IPS DF 6.9 (cell line): ENCODE data around the gene VPS13D.

Experiments used
- DNase-seq: peaks from one replicate; pipeline ENCODE4 v3.0.0-alpha.2; 2013; ENCODE audit warnings: low read depth, low spot score
- H3K27ac ChIP-seq: one replicate; pipeline ENCODE4 v1.5.1; 2013; ENCODE audit warnings: low read length, control low read depth
- H3K27me3 ChIP-seq: 2 replicates; pipeline ENCODE4 v1.6.1; 2013; ENCODE audit warnings: mild to moderate bottlenecking, low read length; ENCODE audit not compliant: control insufficient read depth, insufficient read depth
- H3K36me3 ChIP-seq: 2 replicates; pipeline ENCODE4 v1.6.1; 2013; ENCODE audit warnings: low read length; ENCODE audit not compliant: control insufficient read depth, insufficient read depth
- H3K4me1 ChIP-seq: 2 replicates; pipeline ENCODE4 v1.6.1; 2013; ENCODE audit warnings: low read length; ENCODE audit not compliant: control insufficient read depth, insufficient read depth
- H3K4me3 ChIP-seq: 2 replicates; pipeline ENCODE4 v1.5.1; 2013; ENCODE audit warnings: mild to moderate bottlenecking, low read length
- H3K9me3 ChIP-seq: 2 replicates; pipeline ENCODE4 v1.6.1; 2013; ENCODE audit warnings: low read length, inconsistent platforms; ENCODE audit not compliant: control insufficient read depth, insufficient read depth
- WGBS: extraction: QIAGEN DNeasy Blood & Tissue Kit; methylation state at CpG from one replicate; pipeline ENCODE4 v1.1.7; 2013; ENCODE audit warnings: mixed read lengths, missing lambda C conversion rate; ENCODE audit not compliant: insufficient read length, insufficient coverage; 5-methylcytosine and 5-hydroxymethylcytosine counted together

The VPS13D gene

DNA sequence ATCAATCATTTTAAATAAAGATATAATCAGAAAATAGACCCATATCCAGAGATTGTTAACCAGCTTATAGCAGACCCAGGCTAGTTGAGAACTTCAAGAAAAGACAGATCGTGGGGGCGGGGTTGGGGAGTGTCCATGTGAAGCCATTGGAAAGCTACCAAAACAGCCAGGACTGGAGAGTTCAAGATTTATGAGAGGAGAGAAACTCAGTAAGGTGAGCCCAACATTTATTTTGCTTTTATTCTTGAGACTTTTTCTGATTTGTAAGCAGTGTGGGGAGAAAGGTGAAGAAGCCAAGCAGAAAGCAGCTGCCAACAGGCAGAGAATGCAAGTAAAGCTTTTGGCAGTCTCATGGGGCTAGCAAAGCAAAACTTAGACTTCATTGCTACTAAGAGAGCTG is 179.9 kb downstream of the VPS13D start:
- WGBS = no CpG with 5 or more reads among the region's 2 CpGs
- H3K27ac ChIP-seq = no peak overlapping the region
- no peaks in the 10 kb centered on the region for H3K27me3 ChIP-seq
- no peak for DNase-seq
- H3K4me3 ChIP-seq = no peak overlapping the region
- 0 out of 2 replicates have a peak, but pooled peaks cover 1% of the 10 kb centered on the region for H3K4me1 ChIP-seq
- no peaks in the 10 kb centered on the region; the same call in 1 of the 2 replicates for H3K36me3 ChIP-seq
- no peaks in the 10 kb centered on the region for H3K9me3 ChIP-seq

DNA sequence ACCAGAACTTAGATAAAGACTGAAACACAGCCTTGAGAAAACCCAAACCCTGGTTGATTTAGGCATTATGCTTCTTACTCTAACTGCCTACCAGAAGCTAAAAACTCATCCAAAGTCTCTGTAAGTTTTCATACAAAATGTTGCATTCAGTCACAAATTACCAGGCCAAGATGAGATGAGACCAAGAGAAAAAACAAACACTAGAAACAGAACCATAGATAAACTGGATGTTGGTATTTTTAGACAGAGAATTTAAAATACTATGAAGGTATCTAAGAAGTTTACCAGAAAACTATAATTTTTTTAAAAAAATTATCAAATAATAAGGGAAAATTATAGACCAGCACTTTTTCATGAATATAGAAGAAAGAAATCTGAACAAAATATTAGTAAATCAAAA is 180.5 kb downstream of the VPS13D start:
- Histone ChIP-seq H3K9me3 (no peaks in the 10 kb centered on the region), H3K4me1 (0 out of 2 replicates have a peak, but pooled peaks cover 1% of the 10 kb centered on the region), H3K27me3 (no peaks in the 10 kb centered on the region), H3K4me3 (no peak overlapping the region), H3K27ac (no peak overlapping the region), H3K36me3 (no peaks in the 10 kb centered on the region; the same call in 1 of the 2 replicates)
- no peak for DNase-seq

DNA sequence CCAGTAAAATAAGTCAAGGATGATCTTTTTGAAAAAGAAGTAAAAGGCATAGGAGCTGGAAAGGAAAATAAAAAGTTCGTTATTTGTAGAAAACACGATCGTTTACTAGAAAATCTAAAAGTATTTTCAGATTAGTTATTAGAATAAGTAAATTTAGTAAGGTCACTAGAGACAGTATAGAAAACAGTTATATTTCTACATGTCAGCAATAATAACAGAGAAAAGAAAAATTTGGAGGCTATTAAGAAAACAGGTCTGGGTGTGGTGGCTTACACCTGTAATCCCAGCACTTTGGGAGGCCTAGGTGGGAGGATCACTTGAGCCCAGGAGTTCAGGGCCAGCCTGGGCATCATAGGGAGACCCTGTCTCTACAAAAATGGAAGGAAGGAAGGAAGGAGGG is 181.3 kb downstream of the VPS13D start:
- Histone ChIP-seq H3K27me3 (no peaks in the 10 kb centered on the region), H3K4me3 (no peak overlapping the region), H3K9me3 (no peaks in the 10 kb centered on the region), H3K4me1 (0 out of 2 replicates have a peak, but pooled peaks cover 1% of the 10 kb centered on the region), H3K36me3 (no peaks in the 10 kb centered on the region; the same call in 1 of the 2 replicates), H3K27ac (no peak overlapping the region)
- DNase-seq = no peak
- no CpG with 5 or more reads among the region's 3 CpGs for WGBS

DNA sequence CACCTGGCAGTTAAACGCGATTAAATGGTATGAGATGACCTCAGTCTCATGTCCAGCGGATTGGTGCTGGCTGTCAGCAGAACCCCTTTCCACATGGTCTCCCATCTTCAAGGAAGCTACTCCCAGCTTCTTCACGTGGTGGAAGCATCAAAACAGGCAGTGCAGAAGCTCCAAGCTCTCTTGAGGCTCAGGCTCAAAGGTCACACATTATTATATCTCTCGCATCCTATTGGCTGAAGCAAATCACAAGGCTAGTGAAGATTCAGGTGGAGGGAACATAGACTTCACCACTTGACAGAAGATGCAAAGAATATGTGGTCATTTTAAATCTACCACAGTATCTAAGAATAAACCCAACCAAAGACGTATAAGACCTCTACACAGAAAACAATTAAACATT is 181.9 kb downstream of the VPS13D start:
- H3K36me3 ChIP-seq = peaks cover under 1% of the 10 kb centered on the region; the same call in 1 of the 2 replicates
- no peak overlapping the region for H3K27ac ChIP-seq
- no peak overlapping the region for H3K4me3 ChIP-seq
- WGBS = no CpG with 5 or more reads among the region's 6 CpGs
- H3K9me3 ChIP-seq = no peaks in the 10 kb centered on the region
- 0 out of 2 replicates have a peak, but pooled peaks cover 1% of the 10 kb centered on the region for H3K4me1 ChIP-seq
- H3K27me3 ChIP-seq = no peaks in the 10 kb centered on the region
- DNase-seq = no peak

DNA sequence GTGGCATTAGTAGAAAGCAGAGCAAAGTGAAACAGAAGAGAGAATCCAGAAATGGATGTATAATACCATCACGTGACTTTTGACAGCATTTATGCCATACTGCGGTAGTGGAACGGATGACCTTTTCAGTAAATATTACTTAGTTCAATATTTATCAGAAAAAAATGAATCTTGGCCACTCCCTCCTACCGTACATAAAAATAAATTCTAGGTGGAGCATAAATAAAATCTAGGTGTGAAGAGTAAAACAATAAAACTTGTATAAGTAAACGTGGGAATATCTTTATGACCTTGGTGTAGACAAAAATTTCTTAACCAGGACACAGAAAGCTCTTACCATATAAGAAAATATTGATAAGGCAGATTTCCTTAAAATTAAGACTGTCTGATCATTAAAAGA is 182.6 kb downstream of the VPS13D start:
- Histone ChIP-seq H3K4me1 (0 out of 2 replicates have a peak, but pooled peaks cover 1% of the 10 kb centered on the region), H3K9me3 (no peaks in the 10 kb centered on the region), H3K36me3 (peaks cover 5% of the 10 kb centered on the region; the same call in 1 of the 2 replicates), H3K4me3 (no peak overlapping the region), H3K27ac (no peak overlapping the region), H3K27me3 (no peaks in the 10 kb centered on the region)
- WGBS = no CpG with 5 or more reads among the region's 5 CpGs
- no peak for DNase-seq

DNA sequence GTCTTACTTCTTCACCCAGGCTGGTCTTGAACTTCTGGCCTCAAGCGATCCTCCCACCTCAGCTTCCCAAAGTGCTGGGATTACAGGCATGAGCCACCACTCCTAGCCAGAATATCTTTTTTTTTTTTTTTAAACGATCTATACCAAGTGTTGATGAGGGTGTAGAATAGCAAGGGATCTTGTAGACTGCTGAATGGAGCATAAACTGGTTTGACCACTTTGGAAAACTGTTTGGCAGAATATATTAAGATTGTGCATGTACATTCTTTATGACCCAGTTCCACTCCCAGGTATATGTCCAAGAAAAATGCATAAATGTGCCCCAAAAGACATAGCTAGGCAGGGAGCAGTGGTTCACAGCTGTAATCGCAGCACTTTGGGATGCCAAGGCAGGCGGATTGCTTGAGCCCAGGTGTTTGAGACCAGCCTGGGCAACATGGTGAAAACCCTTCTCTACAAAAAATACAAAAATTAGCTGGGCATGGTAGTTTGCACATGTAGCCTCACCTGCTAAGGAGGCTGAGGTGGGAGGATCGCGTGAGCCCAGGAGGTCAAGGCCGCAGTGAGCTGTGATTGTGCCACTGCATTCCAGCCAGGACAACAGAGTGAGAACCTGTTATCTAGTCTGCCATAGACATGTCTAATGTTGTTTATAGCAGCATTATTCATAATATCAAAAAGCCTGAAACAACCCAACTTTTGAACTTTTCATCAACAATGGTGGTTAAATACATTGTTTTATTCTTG is 184.0 kb downstream of the VPS13D start:
- no CpG with 5 or more reads among the region's 7 CpGs for WGBS
- peaks cover 5% of the 10 kb centered on the region; the same call in 1 of the 2 replicates for H3K36me3 ChIP-seq

DNA sequence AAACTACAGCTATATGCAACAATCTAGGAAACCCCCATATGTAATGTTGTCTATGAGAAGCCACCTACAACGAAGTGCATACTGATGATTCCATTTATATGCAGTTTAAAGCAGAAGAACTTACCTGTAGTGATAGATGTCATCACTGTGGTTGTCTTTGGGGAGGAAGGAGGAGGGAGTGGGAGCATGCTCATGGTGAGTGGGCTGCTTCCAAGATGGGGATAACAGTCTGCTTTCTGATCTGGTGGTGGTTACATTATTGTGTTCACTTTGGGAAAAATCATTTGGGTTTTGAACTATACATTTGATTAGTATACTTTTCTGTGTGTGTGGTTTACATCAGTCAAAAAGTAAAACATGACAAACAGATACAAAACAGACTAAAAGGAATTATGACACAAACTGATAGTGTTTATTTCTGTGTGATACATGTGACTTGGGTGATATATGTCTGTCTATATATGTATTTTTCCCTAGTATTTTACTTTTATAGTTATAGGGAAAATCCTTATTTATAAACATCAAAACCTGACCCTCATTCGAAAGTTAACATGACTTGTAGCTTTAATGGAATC is 184.7 kb downstream of the VPS13D start:
- Histone ChIP-seq H3K36me3 (peaks cover 5% of the 10 kb centered on the region; the same call in 1 of the 2 replicates), H3K9me3 (no peaks in the 10 kb centered on the region), H3K4me1 (0 out of 2 replicates have a peak, but pooled peaks cover 1% of the 10 kb centered on the region), H3K27me3 (no peaks in the 10 kb centered on the region), H3K4me3 (no peak overlapping the region), H3K27ac (no peak overlapping the region)
- no CpG with 5 or more reads among the region's 2 CpGs for WGBS
- no peak for DNase-seq

More for the DNA sequence above, 184.0 kb downstream of the VPS13D start:
- Histone ChIP-seq H3K4me3 (no peak overlapping the region), H3K27me3 (no peaks in the 10 kb centered on the region), H3K9me3 (no peaks in the 10 kb centered on the region), H3K27ac (no peak overlapping the region), H3K4me1 (0 out of 2 replicates have a peak, but pooled peaks cover 1% of the 10 kb centered on the region)
- DNase-seq = no peak

DNA sequence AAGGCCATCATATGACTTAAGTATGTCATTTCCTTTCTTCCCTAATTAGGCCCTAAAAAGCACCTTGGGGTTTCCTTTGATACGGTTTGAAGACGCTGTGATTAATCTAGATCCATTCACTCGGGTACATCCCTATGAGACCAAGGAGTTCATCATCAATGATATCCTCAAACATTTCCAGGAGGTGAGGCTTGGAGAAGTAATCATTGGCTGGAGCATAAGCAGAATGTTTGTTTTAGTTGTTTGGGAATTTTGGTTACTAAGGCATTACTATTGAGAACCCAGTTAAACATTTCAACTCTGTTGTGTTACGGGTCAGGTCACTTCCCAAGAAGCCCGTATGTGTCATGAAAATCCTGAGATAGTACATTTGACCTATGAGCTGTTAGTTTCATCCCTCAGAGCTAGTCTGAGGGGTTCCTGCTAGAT is 185.2 kb downstream of the VPS13D start:
- H3K27ac ChIP-seq = no peak overlapping the region
- H3K27me3 ChIP-seq = no peaks in the 10 kb centered on the region
- DNase-seq = no peak
- no CpG with 5 or more reads among the region's 5 CpGs for WGBS
- H3K36me3 ChIP-seq = peaks cover 5% of the 10 kb centered on the region; the same call in 1 of the 2 replicates
- no peaks in the 10 kb centered on the region for H3K9me3 ChIP-seq
- H3K4me3 ChIP-seq = no peak overlapping the region
- H3K4me1 ChIP-seq = 0 out of 2 replicates have a peak, but pooled peaks cover 1% of the 10 kb centered on the region

DNA sequence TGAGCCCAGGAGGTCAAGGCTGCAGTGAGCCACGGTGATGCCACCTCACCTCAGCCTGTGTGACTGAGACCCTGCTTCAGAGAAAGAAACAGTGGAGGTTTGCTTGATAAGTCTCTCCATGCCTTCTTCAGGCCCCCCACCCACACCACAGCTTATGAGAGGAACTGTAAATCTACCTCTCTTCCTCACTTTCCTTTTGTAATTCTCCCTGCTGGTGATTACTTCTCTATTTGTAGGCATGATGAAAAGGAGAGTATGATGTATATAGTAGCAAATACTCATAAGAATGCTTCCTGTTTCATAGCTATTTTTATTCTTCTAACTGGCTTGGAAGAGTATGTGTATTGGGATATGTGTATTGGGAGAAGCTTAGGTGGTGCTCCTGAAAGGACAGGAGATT is 186.3 kb downstream of the VPS13D start:
- no peaks in the 10 kb centered on the region for H3K27me3 ChIP-seq
- H3K9me3 ChIP-seq = no peaks in the 10 kb centered on the region
- H3K27ac ChIP-seq = no peak overlapping the region
- no peak for DNase-seq
- H3K36me3 ChIP-seq = peaks cover 5% of the 10 kb centered on the region; the same call in 1 of the 2 replicates
- 0 out of 2 replicates have a peak, but pooled peaks cover 1% of the 10 kb centered on the region for H3K4me1 ChIP-seq
- WGBS = no CpG with 5 or more reads among the region's 1 CpG
- H3K4me3 ChIP-seq = no peak overlapping the region

DNA sequence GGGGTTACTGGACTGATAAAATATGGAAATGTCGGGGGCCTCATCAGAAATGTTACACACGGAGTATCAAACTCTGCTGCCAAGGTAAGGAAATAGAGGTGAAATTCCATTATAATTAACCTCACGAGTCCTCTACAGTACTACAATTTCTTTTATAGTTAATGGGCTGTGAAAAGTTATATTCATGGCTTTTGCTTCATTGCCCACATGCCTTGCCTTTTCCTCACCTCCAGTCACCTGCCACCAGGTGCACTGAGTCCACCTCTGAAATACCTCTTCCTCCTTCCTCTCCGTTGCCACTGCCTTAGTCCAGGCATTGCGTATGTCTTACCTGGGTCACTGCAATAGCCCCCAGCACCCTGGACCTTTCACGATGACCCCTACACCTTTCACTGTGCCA is 186.9 kb downstream of the VPS13D start:
- Histone ChIP-seq H3K36me3 (peaks cover 5% of the 10 kb centered on the region; the same call in 1 of the 2 replicates), H3K27me3 (no peaks in the 10 kb centered on the region), H3K27ac (no peak overlapping the region), H3K4me1 (0 out of 2 replicates have a peak, but pooled peaks cover 1% of the 10 kb centered on the region), H3K4me3 (no peak overlapping the region), H3K9me3 (no peaks in the 10 kb centered on the region)
- DNase-seq = no peak
- WGBS = no CpG with 5 or more reads among the region's 6 CpGs
